GM21447 (cell line): ENCODE results near the gene CAPZA3.
"Not testable (repeated sequence)": the region's sequence is repeated elsewhere in the genome, so short reads cannot be mapped to it uniquely, and the experiment has no call there.

Source experiments
- ATAC-seq: cut with Tn5 transposase; IDR thresholded peaks from one replicate; pipeline ENCODE4 v1.9.1; 2021; ENCODE audit not compliant: unreplicated experiment

The CAPZA3 gene

GRCh38 chr12:18737819-18738218, at the start of gene CAPZA3, which contains the start of gene PLCZ1:
CAPZA3 (plus strand) TSS chr12:18738119; CDS start chr12:18738269, 150 bp downstream.
PLCZ1 (minus strand) TSS chr12:18738012; CDS start chr12:18737371, 641 bp downstream.
- ATAC-seq, result no peak

- ATAC-seq, result no peak
Observed at GRCh38 chr12:18689771-18690170, 48.1 kb upstream of the CAPZA3 start.

GRCh38 chr12:18690653-18691052, 47.3 kb upstream of the CAPZA3 start:
- ATAC-seq, result no peak

GRCh38 chr12:18693986-18694385, 43.9 kb upstream of the CAPZA3 start:
- ATAC-seq, result not testable (repeated sequence)

GRCh38 chr12:18696971-18697602, 40.8 kb upstream of the CAPZA3 start:
- no peak for ATAC-seq

- no peak for ATAC-seq
Observed at GRCh38 chr12:18700271-18700670, 37.6 kb upstream of the CAPZA3 start.

GRCh38 chr12:18703321-18703720, 34.6 kb upstream of the CAPZA3 start:
- no peak for ATAC-seq

GRCh38 chr12:18703911-18704310, 34.0 kb upstream of the CAPZA3 start:
- ATAC-seq, result no peak

GRCh38 chr12:18706798-18707197, 31.1 kb upstream of the CAPZA3 start:
- ATAC-seq, result no peak

GRCh38 chr12:18716236-18716635, 21.7 kb upstream of the CAPZA3 start:
- no peak for ATAC-seq

- no peak for ATAC-seq
Observed at GRCh38 chr12:18718462-18718861, 19.5 kb upstream of the CAPZA3 start.

GRCh38 chr12:18719922-18720510, 17.9 kb upstream of the CAPZA3 start:
- ATAC-seq, result no peak

- ATAC-seq, result no peak
Observed at GRCh38 chr12:18720690-18721089, 17.2 kb upstream of the CAPZA3 start.

- ATAC-seq, result no peak
Observed at GRCh38 chr12:18721452-18721851, 16.5 kb upstream of the CAPZA3 start.

- no peak for ATAC-seq
Observed at GRCh38 chr12:18723752-18724151, 14.2 kb upstream of the CAPZA3 start.

GRCh38 chr12:18731156-18731555, 6.8 kb upstream of the CAPZA3 start:
- no peak for ATAC-seq

- ATAC-seq, result no peak
Observed at GRCh38 chr12:18747895-18748294, 10.0 kb downstream of the CAPZA3 start.

- ATAC-seq, result no peak
Observed at GRCh38 chr12:18749386-18749957, 11.6 kb downstream of the CAPZA3 start.

- ATAC-seq, result no peak
Observed at GRCh38 chr12:18750085-18750484, 12.2 kb downstream of the CAPZA3 start.

- no peak for ATAC-seq
Observed at GRCh38 chr12:18751866-18752265, 13.9 kb downstream of the CAPZA3 start.

- no peak for ATAC-seq
Observed at GRCh38 chr12:18752280-18752920, 14.5 kb downstream of the CAPZA3 start.

- ATAC-seq, result no peak
Observed at GRCh38 chr12:18752947-18753346, 15.0 kb downstream of the CAPZA3 start.
